Measurements from ENCODE around the gene SCAND1.

SCAND1 gene

DNA sequence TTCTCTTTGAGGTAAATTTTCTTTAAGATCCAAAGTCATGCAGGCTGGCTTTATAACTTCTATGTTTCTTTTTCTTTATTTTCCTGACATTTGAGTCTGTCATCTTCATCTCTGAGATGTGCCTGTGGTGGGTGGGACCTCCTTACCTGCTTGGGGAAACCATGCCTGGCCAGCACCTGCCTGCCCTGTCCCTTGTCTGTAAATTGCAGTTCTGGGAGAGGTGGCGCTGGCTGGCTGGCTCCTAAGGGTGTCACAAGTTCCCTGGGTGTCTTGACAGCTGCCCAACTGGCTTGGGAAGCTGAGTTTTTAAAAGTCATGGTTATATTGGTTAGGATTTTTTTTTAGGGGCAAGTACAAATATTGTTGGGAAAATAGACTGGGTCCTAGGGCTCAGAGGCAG is 36.3 kb downstream of the SCAND1 start:
- no peak for DNase-seq (ENCODE audit: insufficient read length, low spot score)
- no peak for FAIRE-seq
- TF ChIP-seq, protein P1, sequence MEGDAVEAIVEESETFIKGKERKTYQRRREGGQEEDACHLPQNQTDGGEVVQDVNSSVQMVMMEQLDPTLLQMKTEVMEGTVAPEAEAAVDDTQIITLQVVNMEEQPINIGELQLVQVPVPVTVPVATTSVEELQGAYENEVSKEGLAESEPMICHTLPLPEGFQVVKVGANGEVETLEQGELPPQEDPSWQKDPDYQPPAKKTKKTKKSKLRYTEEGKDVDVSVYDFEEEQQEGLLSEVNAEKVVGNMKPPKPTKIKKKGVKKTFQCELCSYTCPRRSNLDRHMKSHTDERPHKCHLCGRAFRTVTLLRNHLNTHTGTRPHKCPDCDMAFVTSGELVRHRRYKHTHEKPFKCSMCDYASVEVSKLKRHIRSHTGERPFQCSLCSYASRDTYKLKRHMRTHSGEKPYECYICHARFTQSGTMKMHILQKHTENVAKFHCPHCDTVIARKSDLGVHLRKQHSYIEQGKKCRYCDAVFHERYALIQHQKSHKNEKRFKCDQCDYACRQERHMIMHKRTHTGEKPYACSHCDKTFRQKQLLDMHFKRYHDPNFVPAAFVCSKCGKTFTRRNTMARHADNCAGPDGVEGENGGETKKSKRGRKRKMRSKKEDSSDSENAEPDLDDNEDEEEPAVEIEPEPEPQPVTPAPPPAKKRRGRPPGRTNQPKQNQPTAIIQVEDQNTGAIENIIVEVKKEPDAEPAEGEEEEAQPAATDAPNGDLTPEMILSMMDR (IDR thresholded peaks at IDR 0.05; ENCODE audit: insufficient read depth, missing control alignments): no peak

DNA sequence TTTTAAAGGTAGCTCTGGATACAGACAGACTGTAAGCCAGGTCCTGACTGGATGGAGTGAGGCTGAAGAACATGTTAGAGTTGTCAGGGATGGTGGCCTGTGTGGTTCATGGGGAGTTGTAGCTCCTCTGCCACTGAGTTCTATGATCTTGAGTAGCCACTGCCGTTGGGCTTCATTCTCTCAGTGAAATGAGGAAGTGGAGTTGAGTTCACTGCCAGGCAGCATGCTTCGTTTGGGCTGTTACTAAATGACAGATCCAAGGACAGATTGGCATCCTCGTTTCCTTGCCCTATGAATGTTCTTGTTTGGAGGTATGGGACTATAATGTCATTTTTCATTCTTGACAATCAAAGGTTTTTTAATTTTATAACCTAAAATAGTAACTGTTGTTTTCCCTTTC is 37.2 kb downstream of the SCAND1 start:
- FAIRE-seq: no peak
- DNase-seq (ENCODE audit: insufficient read length, low spot score): no peak
- TF ChIP-seq, protein P1 (IDR thresholded peaks at IDR 0.05; ENCODE audit: insufficient read depth, missing control alignments): no peak

DNA sequence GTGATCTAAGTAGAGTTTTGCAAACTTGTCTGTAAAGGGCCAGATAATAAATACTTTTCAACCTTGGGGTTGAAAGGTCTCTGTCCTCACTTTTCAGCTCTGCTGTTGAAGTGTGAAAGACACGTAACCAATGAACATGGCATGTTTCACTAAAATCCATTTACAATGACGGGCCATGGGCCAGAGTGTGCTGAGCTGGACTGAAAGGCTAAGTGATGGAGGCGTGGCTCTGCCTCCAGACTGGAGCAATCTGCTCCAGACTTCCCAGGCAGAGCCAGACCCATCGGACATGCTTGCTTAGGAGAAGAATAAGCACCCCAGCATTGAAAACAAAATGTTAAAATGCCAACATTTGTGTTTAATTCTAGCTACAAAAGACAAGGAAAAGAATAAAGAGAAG is 41.4 kb downstream of the SCAND1 start:
- DNase-seq (ENCODE audit: insufficient read length, low spot score) (no peak), FAIRE-seq (no peak)
- TF ChIP-seq, protein P1 (IDR thresholded peaks at IDR 0.05; ENCODE audit: insufficient read depth, missing control alignments): no peak

DNA sequence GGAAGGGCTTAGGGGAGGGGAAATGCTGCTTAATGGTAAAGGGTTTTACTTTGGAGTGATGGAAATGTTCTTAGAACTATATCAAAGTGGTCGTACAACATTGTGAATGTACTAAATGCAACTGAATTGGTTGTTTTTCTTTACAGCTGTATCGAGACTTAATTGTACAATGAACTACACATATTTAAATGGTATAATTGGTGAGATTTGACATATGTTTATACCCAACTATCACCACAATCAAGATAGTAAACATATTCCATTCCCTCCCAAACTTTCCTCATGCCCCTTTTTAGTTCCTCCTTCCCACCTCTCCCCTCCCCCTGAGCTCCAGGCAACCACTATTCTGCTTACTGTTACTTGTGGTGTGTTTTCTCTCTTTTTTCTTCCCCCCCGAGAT is 44.0 kb downstream of the SCAND1 start:
- TF ChIP-seq, protein P1 (IDR thresholded peaks at IDR 0.05; ENCODE audit: insufficient read depth, missing control alignments): no peak
- no peak for DNase-seq (ENCODE audit: insufficient read length, low spot score)
- FAIRE-seq: no peak

DNA sequence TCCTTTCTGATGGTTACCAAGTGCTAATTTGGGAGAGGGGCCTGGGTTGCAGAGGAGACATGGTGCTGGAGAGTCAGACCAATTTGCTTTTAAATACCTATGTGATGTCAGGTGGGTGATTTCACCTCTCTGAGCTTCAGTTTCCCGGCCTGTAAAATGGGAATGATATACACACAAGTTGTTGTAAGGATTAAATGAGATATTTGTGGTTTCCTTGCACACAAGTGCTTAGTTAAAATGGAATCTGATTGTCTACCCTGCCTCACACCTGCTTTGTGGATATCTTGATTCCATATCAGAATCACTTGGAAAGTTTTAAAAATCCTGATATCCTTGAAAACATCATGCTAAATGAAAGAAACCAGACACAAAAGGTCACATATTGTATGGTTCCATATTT is 44.5 kb downstream of the SCAND1 start:
- FAIRE-seq (no peak), DNase-seq (ENCODE audit: insufficient read length, low spot score) (no peak)
- TF ChIP-seq, protein P1 (IDR thresholded peaks at IDR 0.05; ENCODE audit: insufficient read depth, missing control alignments): no peak

DNA sequence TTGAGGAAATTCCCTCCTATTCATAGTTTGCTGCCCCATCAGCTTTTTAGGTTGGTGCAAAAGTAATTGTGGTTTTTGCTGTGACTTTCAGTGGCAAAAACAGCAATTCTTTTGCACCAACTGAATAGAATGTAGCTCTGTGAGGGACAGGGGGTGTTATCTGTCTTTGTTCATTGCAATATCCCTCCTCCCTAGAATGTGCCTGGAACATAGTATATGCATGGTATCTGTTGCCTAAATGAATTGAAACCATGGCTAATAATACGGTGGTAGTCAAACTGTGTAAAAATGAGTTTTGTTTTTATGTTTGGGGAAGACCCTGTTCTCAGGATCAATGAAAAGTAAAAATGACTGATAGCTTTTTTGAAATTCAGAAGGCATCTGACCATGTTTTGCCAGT is 45.1 kb downstream of the SCAND1 start:
- FAIRE-seq: no peak
- TF ChIP-seq, protein P1 (IDR thresholded peaks at IDR 0.05; ENCODE audit: insufficient read depth, missing control alignments): no peak
- no peak for DNase-seq (ENCODE audit: insufficient read length, low spot score)

DNA sequence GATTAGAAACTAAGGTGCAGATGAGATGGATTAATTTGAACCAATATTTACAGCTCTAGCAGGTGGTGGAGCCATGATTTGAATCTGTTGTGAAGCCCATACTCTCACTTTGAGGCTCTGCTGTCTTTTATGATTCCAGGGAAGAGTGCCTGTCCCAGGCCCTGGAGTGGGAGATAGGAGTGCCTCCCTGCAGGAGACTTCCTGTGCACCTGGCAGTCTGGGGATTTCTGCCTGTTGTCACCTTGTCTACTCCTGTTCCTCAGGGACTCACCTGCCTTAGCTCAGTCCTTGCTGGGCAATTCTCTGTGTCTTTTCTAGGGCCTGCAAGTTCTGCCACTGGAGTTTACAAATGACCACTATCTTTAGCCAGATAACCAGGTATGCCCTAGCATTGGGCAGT is 46.3 kb downstream of the SCAND1 start:
- DNase-seq (ENCODE audit: insufficient read length, low spot score): no peak
- FAIRE-seq: no peak
- TF ChIP-seq, protein P1 (IDR thresholded peaks at IDR 0.05; ENCODE audit: insufficient read depth, missing control alignments): no peak
